HL-60 (cell line): Measurements from ENCODE around the gene CDC42BPB.

ENCODE experiments used
- CTCF ChIP-seq: IDR thresholded peaks from one replicate; pipeline ENCODE4 v1.5.1; 2011; ENCODE audit warnings: low read length, control low read depth, inconsistent platforms; ENCODE audit not compliant: insufficient read depth
- GABPA ChIP-seq: IDR thresholded peaks from 2 replicates; pipeline ENCODE4 v1.6.1; 2012; ENCODE audit warnings: low read depth
- POLR2AphosphoS5 ChIP-seq: IDR thresholded peaks from 2 replicates; pipeline ENCODE4 v1.6.1; 2012; ENCODE audit warnings: low read depth
- SPI1 ChIP-seq: IDR thresholded peaks from 2 replicates; pipeline ENCODE4 v1.6.1; 2012; ENCODE audit warnings: low read depth, mild to moderate bottlenecking, borderline replicate concordance
- TF ChIP-seq, protein P1 (sequence below): IDR thresholded peaks from 2 replicates; pipeline ENCODE4 v1.6.1; 2012; ENCODE audit warnings: low read depth; ENCODE audit not compliant: insufficient replicate concordance

GRCh38 chr14:102986810-102987579, 70.4 kb downstream of the CDC42BPB start:
- no peak for TF ChIP-seq CTCF
- TF ChIP-seq POLR2AphosphoS5, result no peak
- no peak for TF ChIP-seq GABPA
- TF ChIP-seq, protein P1, sequence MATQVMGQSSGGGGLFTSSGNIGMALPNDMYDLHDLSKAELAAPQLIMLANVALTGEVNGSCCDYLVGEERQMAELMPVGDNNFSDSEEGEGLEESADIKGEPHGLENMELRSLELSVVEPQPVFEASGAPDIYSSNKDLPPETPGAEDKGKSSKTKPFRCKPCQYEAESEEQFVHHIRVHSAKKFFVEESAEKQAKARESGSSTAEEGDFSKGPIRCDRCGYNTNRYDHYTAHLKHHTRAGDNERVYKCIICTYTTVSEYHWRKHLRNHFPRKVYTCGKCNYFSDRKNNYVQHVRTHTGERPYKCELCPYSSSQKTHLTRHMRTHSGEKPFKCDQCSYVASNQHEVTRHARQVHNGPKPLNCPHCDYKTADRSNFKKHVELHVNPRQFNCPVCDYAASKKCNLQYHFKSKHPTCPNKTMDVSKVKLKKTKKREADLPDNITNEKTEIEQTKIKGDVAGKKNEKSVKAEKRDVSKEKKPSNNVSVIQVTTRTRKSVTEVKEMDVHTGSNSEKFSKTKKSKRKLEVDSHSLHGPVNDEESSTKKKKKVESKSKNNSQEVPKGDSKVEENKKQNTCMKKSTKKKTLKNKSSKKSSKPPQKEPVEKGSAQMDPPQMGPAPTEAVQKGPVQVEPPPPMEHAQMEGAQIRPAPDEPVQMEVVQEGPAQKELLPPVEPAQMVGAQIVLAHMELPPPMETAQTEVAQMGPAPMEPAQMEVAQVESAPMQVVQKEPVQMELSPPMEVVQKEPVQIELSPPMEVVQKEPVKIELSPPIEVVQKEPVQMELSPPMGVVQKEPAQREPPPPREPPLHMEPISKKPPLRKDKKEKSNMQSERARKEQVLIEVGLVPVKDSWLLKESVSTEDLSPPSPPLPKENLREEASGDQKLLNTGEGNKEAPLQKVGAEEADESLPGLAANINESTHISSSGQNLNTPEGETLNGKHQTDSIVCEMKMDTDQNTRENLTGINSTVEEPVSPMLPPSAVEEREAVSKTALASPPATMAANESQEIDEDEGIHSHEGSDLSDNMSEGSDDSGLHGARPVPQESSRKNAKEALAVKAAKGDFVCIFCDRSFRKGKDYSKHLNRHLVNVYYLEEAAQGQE, result no peak
- no peak for TF ChIP-seq SPI1
